Natural killer cell treated with Interleukin-12 subunit alpha and Interleukin-12 subunit beta and Interleukin-15 and Interleukin-18, amount 100 ng/mL, for 72 hours (primary cell): Measurements from ENCODE around the gene MUC5B. TPM values are rescaled to one million over a fixed set of nuclear protein-coding genes. Genes with fewer than 3 reads are reported as not detected.

ENCODE experiments used
- ATAC-seq, 2 donors: fragments of 150-1000 bp; cut with Tn5 transposase in 1 of 2; sonication (Bioruptor Pico), chemical (Tn5 transposase) in 1 of 2; 2 replicates each; pipeline ENCODE4 v1.10.0; 2021
- DNase-seq: peaks from one replicate; pipeline ENCODE4 v3.0.0; 2022; ENCODE audit warnings: low spot score
- H3K27ac Mint-ChIP-seq, 2 donors: 1 replicate in 1 of 2; 2 replicates in 1 of 2; pipeline ENCODE4 v1.8.0; 2022; ENCODE audit warnings: mixed read lengths in 2 of 2, mild to moderate bottlenecking in 1 of 2, moderate library complexity in 1 of 2
- H3K27me3 Mint-ChIP-seq, 2 donors: 1 replicate in 1 of 2; 2 replicates in 1 of 2; pipeline ENCODE4 v1.8.0; 2022; ENCODE audit warnings: mixed read lengths in 2 of 2
- H3K36me3 Mint-ChIP-seq: one replicate; pipeline ENCODE4 v1.8.0; 2022; ENCODE audit warnings: mixed read lengths
- H3K4me1 Mint-ChIP-seq, 2 donors: 1 replicate in 1 of 2; 2 replicates in 1 of 2; pipeline ENCODE4 v1.8.0; 2022; ENCODE audit warnings: low read depth in 2 of 2, mixed read lengths in 2 of 2, mild to moderate bottlenecking in 1 of 2
- H3K4me3 Mint-ChIP-seq: one replicate; pipeline ENCODE4 v1.8.0; 2022; ENCODE audit warnings: mixed read lengths
- H3K9me3 Mint-ChIP-seq: 2 replicates; pipeline ENCODE4 v1.8.0; 2022; ENCODE audit warnings: mixed read lengths
- total RNA-seq, 2 donors: library from RNA; stranded (reverse); gene quantifications; one replicate each; pipeline ENCODE4 v1.2.3, GENCODE V29; 2022

MUC5B gene
- total RNA-seq, 2 donors from 2014 or later, result not detected

- H3K36me3 Mint-ChIP-seq, result no peaks in the 10 kb centered on the region
- ATAC-seq (no peak), DNase-seq (peak; percentile 48)
- H3K27ac Mint-ChIP-seq, result peak overlapping the region in 1 of 2 donors; percentile 62
- H3K27me3 Mint-ChIP-seq, result no peaks in the 10 kb centered on the region
- no peak overlapping the region for H3K4me3 Mint-ChIP-seq
- no peaks in the 10 kb centered on the region for H3K9me3 Mint-ChIP-seq
- H3K4me1 Mint-ChIP-seq, result peaks cover 0 to 10% of the 10 kb centered on the region in 2 donors
These were observed 69.3 kb downstream of the MUC5B start for GRCh38 chr11:1292018-1292643.

GRCh38 chr11:1292644-1293618 lies 70.1 kb downstream of the MUC5B start:
- H3K36me3 Mint-ChIP-seq, result no peaks in the 10 kb centered on the region
- no peaks in the 10 kb centered on the region for H3K27me3 Mint-ChIP-seq
- H3K4me3 Mint-ChIP-seq, result no peak overlapping the region
- DNase-seq (peak; percentile 42), ATAC-seq (peak in 1 of 2 donors; percentile 7)
- peak overlapping the region in 1 of 2 donors; percentile 62 for H3K27ac Mint-ChIP-seq
- H3K9me3 Mint-ChIP-seq, result no peaks in the 10 kb centered on the region
- H3K4me1 Mint-ChIP-seq, result peaks cover 0 to 10% of the 10 kb centered on the region in 2 donors

- DNase-seq, result peak; percentile 47
- peak in 1 of 2 donors; percentile 51 for ATAC-seq
- H3K27me3 Mint-ChIP-seq, result no peaks in the 10 kb centered on the region
- H3K4me3 Mint-ChIP-seq, result no peak overlapping the region
- peaks cover 0 to 10% of the 10 kb centered on the region in 2 donors for H3K4me1 Mint-ChIP-seq
- H3K27ac Mint-ChIP-seq, result no peak overlapping the region
- H3K36me3 Mint-ChIP-seq, result no peaks in the 10 kb centered on the region
- H3K9me3 Mint-ChIP-seq, result no peaks in the 10 kb centered on the region
These were observed 70.8 kb downstream of the MUC5B start for GRCh38 chr11:1293619-1294015.

GRCh38 chr11:1295086-1295485 lies 72.2 kb downstream of the MUC5B start:
- H3K4me3 Mint-ChIP-seq, result no peak overlapping the region
- no peaks in the 10 kb centered on the region for H3K36me3 Mint-ChIP-seq
- H3K27me3 Mint-ChIP-seq, result no peaks in the 10 kb centered on the region
- H3K4me1 Mint-ChIP-seq, result peaks cover 0 to 15% of the 10 kb centered on the region in 2 donors
- no peaks in the 10 kb centered on the region for H3K9me3 Mint-ChIP-seq
- no peak for ATAC-seq
- DNase-seq, result no peak
- no peak overlapping the region for H3K27ac Mint-ChIP-seq

GRCh38 chr11:1295591-1295990 lies 72.7 kb downstream of the MUC5B start:
- no peaks in the 10 kb centered on the region for H3K36me3 Mint-ChIP-seq
- H3K4me3 Mint-ChIP-seq, result no peak overlapping the region
- ATAC-seq (no peak), DNase-seq (no peak)
- no peaks in the 10 kb centered on the region for H3K27me3 Mint-ChIP-seq
- peaks cover 0 to 19% of the 10 kb centered on the region in 2 donors for H3K4me1 Mint-ChIP-seq
- H3K9me3 Mint-ChIP-seq, result no peaks in the 10 kb centered on the region
- no peak overlapping the region for H3K27ac Mint-ChIP-seq

GRCh38 chr11:1296287-1296686 lies 73.4 kb downstream of the MUC5B start:
- no peaks in the 10 kb centered on the region for H3K36me3 Mint-ChIP-seq
- no peak for DNase-seq

GRCh38 chr11:1297011-1297575 lies 74.2 kb downstream of the MUC5B start:
- DNase-seq (no peak), ATAC-seq (no peak)
- Mint-ChIP-seq H3K4me1 (peaks cover 0 to 16% of the 10 kb centered on the region in 2 donors), H3K27me3 (no peaks in the 10 kb centered on the region), H3K4me3 (no peak overlapping the region), H3K27ac (no peak overlapping the region), H3K36me3 (no peaks in the 10 kb centered on the region), H3K9me3 (no peaks in the 10 kb centered on the region)

More at GRCh38 chr11:1296287-1296686, 73.4 kb downstream of the MUC5B start:
- no peak overlapping the region for H3K27ac Mint-ChIP-seq
- H3K4me3 Mint-ChIP-seq, result no peak overlapping the region
- H3K9me3 Mint-ChIP-seq, result no peaks in the 10 kb centered on the region
- no peak for ATAC-seq
- H3K27me3 Mint-ChIP-seq, result no peaks in the 10 kb centered on the region
- H3K4me1 Mint-ChIP-seq, result peaks cover 0 to 16% of the 10 kb centered on the region in 2 donors

- no peaks in the 10 kb centered on the region for H3K9me3 Mint-ChIP-seq
- peak; percentile 58 for DNase-seq
- no peaks in the 10 kb centered on the region for H3K36me3 Mint-ChIP-seq
- ATAC-seq, result no peak
- no peak overlapping the region for H3K4me3 Mint-ChIP-seq
- H3K27ac Mint-ChIP-seq, result no peak overlapping the region
- peaks cover 2 to 16% of the 10 kb centered on the region in 2 donors for H3K4me1 Mint-ChIP-seq
- H3K27me3 Mint-ChIP-seq, result no peaks in the 10 kb centered on the region
These were observed 75.0 kb downstream of the MUC5B start for GRCh38 chr11:1297576-1298473.

- H3K27me3 Mint-ChIP-seq, result no peaks in the 10 kb centered on the region
- no peaks in the 10 kb centered on the region for H3K36me3 Mint-ChIP-seq
- no peaks in the 10 kb centered on the region for H3K9me3 Mint-ChIP-seq
- ATAC-seq, result peak in 1 of 2 donors; percentile 62
- peaks cover 8 to 23% of the 10 kb centered on the region in 2 donors for H3K4me1 Mint-ChIP-seq
- H3K27ac Mint-ChIP-seq, result no peak overlapping the region
- H3K4me3 Mint-ChIP-seq, result no peak overlapping the region
- peak; percentile 59 for DNase-seq
These were observed 76.0 kb downstream of the MUC5B start for GRCh38 chr11:1298695-1299492.

GRCh38 chr11:1299621-1300020 lies 76.8 kb downstream of the MUC5B start:
- H3K4me3 Mint-ChIP-seq, result no peak overlapping the region
- DNase-seq, result peak; percentile 58
- no peaks in the 10 kb centered on the region for H3K27me3 Mint-ChIP-seq
- H3K27ac Mint-ChIP-seq, result no peak overlapping the region
- H3K4me1 Mint-ChIP-seq, result peaks cover 8 to 23% of the 10 kb centered on the region in 2 donors
- no peak for ATAC-seq
- H3K36me3 Mint-ChIP-seq, result no peaks in the 10 kb centered on the region
- no peaks in the 10 kb centered on the region for H3K9me3 Mint-ChIP-seq

- ATAC-seq (no peak), DNase-seq (no peak)
- Mint-ChIP-seq H3K4me1 (peaks cover 8 to 23% of the 10 kb centered on the region in 2 donors), H3K27me3 (no peaks in the 10 kb centered on the region), H3K36me3 (no peaks in the 10 kb centered on the region), H3K4me3 (no peak overlapping the region), H3K9me3 (no peaks in the 10 kb centered on the region), H3K27ac (no peak overlapping the region)
These were observed 77.3 kb downstream of the MUC5B start for GRCh38 chr11:1300121-1300520.

GRCh38 chr11:1300569-1301187 lies 77.8 kb downstream of the MUC5B start:
- no peaks in the 10 kb centered on the region for H3K9me3 Mint-ChIP-seq
- H3K4me3 Mint-ChIP-seq, result no peak overlapping the region
- H3K4me1 Mint-ChIP-seq, result peaks cover 8 to 23% of the 10 kb centered on the region in 2 donors
- ATAC-seq (no peak), DNase-seq (no peak)
- H3K27ac Mint-ChIP-seq, result no peak overlapping the region
- H3K36me3 Mint-ChIP-seq, result no peaks in the 10 kb centered on the region
- no peaks in the 10 kb centered on the region for H3K27me3 Mint-ChIP-seq
